GM21360 (cell line): ENCODE data around the gene FAM149A.

Experiments
- ATAC-seq: cut with Tn5 transposase; IDR thresholded peaks from one replicate; pipeline ENCODE4 v1.9.1; 2021; ENCODE audit warnings: mild to moderate bottlenecking, moderate library complexity; ENCODE audit not compliant: unreplicated experiment

Gene FAM149A

GRCh38 chr4:186104114-186104889 is at the start of gene FAM149A:
Gene FAM149A, plus strand, starts transcription at chr4:186104704.
- ATAC-seq: peak; percentile 74

- ATAC-seq: peak; percentile 99
Observed at GRCh38 chr4:186058253-186058979, 46.1 kb upstream of the FAM149A start.

- no peak for ATAC-seq
Observed at GRCh38 chr4:186058980-186059316, 45.6 kb upstream of the FAM149A start.

GRCh38 chr4:186061921-186062320 is 42.6 kb upstream of the FAM149A start:
- no peak for ATAC-seq

GRCh38 chr4:186067757-186068385 is 36.6 kb upstream of the FAM149A start:
- ATAC-seq: peak; percentile 89

- ATAC-seq: no peak
Observed at GRCh38 chr4:186068581-186069348, 35.7 kb upstream of the FAM149A start, which contains the start of gene TLR3. Gene TLR3, plus strand, starts transcription at chr4:186069156. Its CDS starts 7,464 bp downstream, at chr4:186076620.

GRCh38 chr4:186069729-186070128 is 34.8 kb upstream of the FAM149A start:
- no peak for ATAC-seq

- ATAC-seq: no peak
Observed at GRCh38 chr4:186072516-186072915, 32.0 kb upstream of the FAM149A start.

GRCh38 chr4:186074189-186074588 is 30.3 kb upstream of the FAM149A start:
- no peak for ATAC-seq

GRCh38 chr4:186078981-186079638 is 25.4 kb upstream of the FAM149A start:
- ATAC-seq: no peak

- no peak for ATAC-seq
Observed at GRCh38 chr4:186079694-186080093, 24.8 kb upstream of the FAM149A start.

GRCh38 chr4:186081202-186081807 is 23.2 kb upstream of the FAM149A start:
- no peak for ATAC-seq

GRCh38 chr4:186082221-186082620 is 22.3 kb upstream of the FAM149A start:
- no peak for ATAC-seq

- ATAC-seq: no peak
Observed at GRCh38 chr4:186088523-186088922, 16.0 kb upstream of the FAM149A start.

GRCh38 chr4:186092296-186092695 is 12.2 kb upstream of the FAM149A start:
- no peak for ATAC-seq

- no peak for ATAC-seq
Observed at GRCh38 chr4:186095406-186095805, 9.1 kb upstream of the FAM149A start.

GRCh38 chr4:186096681-186097165 is 7.8 kb upstream of the FAM149A start:
- no peak for ATAC-seq

- ATAC-seq: no peak
Observed at GRCh38 chr4:186097386-186097785, 7.1 kb upstream of the FAM149A start.

GRCh38 chr4:186102931-186103330 is 1.6 kb upstream of the FAM149A start:
- ATAC-seq: no peak
